WTC11 (cell line): ENCODE measurements around the gene TNS3. TPM values are rescaled to one million over a fixed set of nuclear protein-coding genes. Genes with fewer than 3 reads are reported as not detected.

Experiments
- ATAC-seq: fragments of 200-7000 bp; cut with Tn5 transposase; 2 replicates; pipeline ENCODE4 v1.10.0; 2021; ENCODE audit warnings: mild to moderate bottlenecking, moderate library complexity
- CTCF ChIA-PET: fragments of 300-600 bp; sonication (Branson Sonifier 250); formaldehyde crosslinking; loops from one replicate; lab custom pipeline; 2021; ENCODE audit warnings: antibody characterized with exemption; lab: Charles Lee
- POLR2A ChIA-PET: fragments of 350-600 bp; sonication (Branson Sonifier 250); formaldehyde crosslinking; loops from one replicate; lab custom pipeline; 2021; ENCODE audit warnings: antibody characterized with exemption; lab: Charles Lee
- DNase-seq: peaks from one replicate; pipeline ENCODE4 v3.0.0; 2021; ENCODE audit warnings: low spot score
- H3K27ac Mint-ChIP-seq: 2 replicates; pipeline ENCODE4 v1.8.0; 2021; ENCODE audit warnings: mixed read lengths
- H3K27me3 Mint-ChIP-seq: 2 replicates; pipeline ENCODE4 v1.8.0; 2021; ENCODE audit warnings: low read depth, mild to moderate bottlenecking, moderate library complexity, mixed read lengths
- H3K36me3 Mint-ChIP-seq: 2 replicates; pipeline ENCODE4 v1.8.0; 2021; ENCODE audit warnings: mixed read lengths
- H3K4me1 Mint-ChIP-seq: 2 replicates; pipeline ENCODE4 v1.8.0; 2022; ENCODE audit warnings: mixed read lengths
- H3K4me3 Mint-ChIP-seq: 2 replicates; pipeline ENCODE4 v1.8.0; 2021; ENCODE audit warnings: mild to moderate bottlenecking, moderate library complexity, mixed read lengths
- H3K9me3 Mint-ChIP-seq: 2 replicates; pipeline ENCODE4 v1.8.0; 2021; ENCODE audit warnings: mixed read lengths
- ATF1 ChIP-seq: sonication (generic); formaldehyde crosslinking; IDR thresholded peaks from 2 replicates; pipeline ENCODE4 v1.8.1; 2023; ENCODE audit warnings: mild to moderate bottlenecking, moderate library complexity, missing genetic modification reagents
- ATF3 ChIP-seq: sonication (generic); formaldehyde crosslinking; conservative IDR thresholded peaks from 2 replicates; pipeline ENCODE4 v1.8.1; 2022; ENCODE audit warnings: mild to moderate bottlenecking, missing genetic modification reagents
- CREB1 ChIP-seq: sonication (generic); formaldehyde crosslinking; IDR thresholded peaks from 2 replicates; pipeline ENCODE4 v1.8.0; 2023; ENCODE audit warnings: mild to moderate bottlenecking, missing genetic modification reagents
- E2F4 ChIP-seq: sonication (generic); formaldehyde crosslinking; IDR thresholded peaks from 2 replicates; pipeline ENCODE4 v1.8.1; 2022; ENCODE audit warnings: low read depth, mild to moderate bottlenecking, moderate library complexity, missing genetic modification reagents, borderline replicate concordance
- FOXP4 ChIP-seq: sonication (generic); formaldehyde crosslinking; IDR thresholded peaks from 2 replicates; pipeline ENCODE4 v1.8.0; 2022; ENCODE audit warnings: mild to moderate bottlenecking, missing genetic modification reagents
- GRHL2 ChIP-seq: fragments of 250-450 bp; sonication (Bioruptor Pico); IDR thresholded peaks from 2 replicates; pipeline ENCODE4 v1.8.0; 2022; ENCODE audit warnings: mild to moderate bottlenecking, moderate library complexity; ENCODE audit not compliant: insufficient replicate concordance, severe bottlenecking
- GTF2I ChIP-seq: fragments of 250-450 bp; sonication (Bioruptor Pico); conservative IDR thresholded peaks from 2 replicates; pipeline ENCODE4 v1.4.0; 2021; ENCODE audit warnings: mild to moderate bottlenecking
- HMGA2 ChIP-seq: fragments of 250-450 bp; sonication (Bioruptor Pico); IDR thresholded peaks from 2 replicates; pipeline ENCODE4 v1.4.0; 2021; ENCODE audit warnings: mild to moderate bottlenecking, moderate library complexity
- HMGXB4 ChIP-seq: sonication (generic); formaldehyde crosslinking; IDR thresholded peaks from 2 replicates; pipeline ENCODE4 v1.8.1; 2023; ENCODE audit warnings: mild to moderate bottlenecking, moderate library complexity, missing genetic modification reagents
- IRF1 ChIP-seq: sonication (generic); formaldehyde crosslinking; IDR thresholded peaks from 2 replicates; pipeline ENCODE4 v1.8.0; 2023; ENCODE audit warnings: missing genetic modification reagents
- JAZF1 ChIP-seq: fragments of 250-450 bp; sonication (Bioruptor Pico); IDR thresholded peaks from 2 replicates; pipeline ENCODE4 v1.9.0; 2021; ENCODE audit warnings: moderate library complexity, mild to moderate bottlenecking, inconsistent platforms
- NR2C2 ChIP-seq: sonication (generic); formaldehyde crosslinking; IDR thresholded peaks from 2 replicates; pipeline ENCODE4 v1.8.0; 2022; ENCODE audit warnings: mild to moderate bottlenecking, missing genetic modification reagents
- SMAD4 ChIP-seq: sonication (generic); formaldehyde crosslinking; IDR thresholded peaks from 2 replicates; pipeline ENCODE4 v1.8.0; 2022; ENCODE audit warnings: mild to moderate bottlenecking, missing genetic modification reagents
- SOX15 ChIP-seq: fragments of 250-450 bp; sonication (Bioruptor Pico); IDR thresholded peaks from 2 replicates; pipeline ENCODE4 v1.9.0; 2021; ENCODE audit warnings: mild to moderate bottlenecking
- TCF7 ChIP-seq: sonication (generic); formaldehyde crosslinking; IDR thresholded peaks from 2 replicates; pipeline ENCODE4 v1.8.0; 2022; ENCODE audit warnings: mild to moderate bottlenecking, low read depth, missing genetic modification reagents, moderate library complexity
- TP53 ChIP-seq: sonication (generic); formaldehyde crosslinking; IDR thresholded peaks from 2 replicates; pipeline ENCODE4 v1.8.1; 2023; ENCODE audit warnings: mild to moderate bottlenecking, missing genetic modification reagents
- USF1 ChIP-seq: sonication (generic); formaldehyde crosslinking; IDR thresholded peaks from 2 replicates; pipeline ENCODE4 v1.8.0; 2022; ENCODE audit warnings: mild to moderate bottlenecking, missing genetic modification reagents
- USF2 ChIP-seq: sonication (generic); formaldehyde crosslinking; IDR thresholded peaks from 2 replicates; pipeline ENCODE4 v1.8.1; 2023; ENCODE audit warnings: mild to moderate bottlenecking, missing genetic modification reagents, moderate library complexity
- ZMAT4 ChIP-seq: fragments of 250-450 bp; sonication (Bioruptor Pico); IDR thresholded peaks from 2 replicates; pipeline ENCODE4 v1.9.0; 2021; ENCODE audit warnings: mild to moderate bottlenecking
- ZNF232 ChIP-seq: sonication (generic); formaldehyde crosslinking; IDR thresholded peaks from 2 replicates; pipeline ENCODE4 v1.8.0; 2022; ENCODE audit warnings: mild to moderate bottlenecking, missing genetic modification reagents
- ZNF396 ChIP-seq: fragments of 250-450 bp; sonication (Bioruptor Pico); IDR thresholded peaks from 2 replicates; pipeline ENCODE4 v1.8.0; 2021; ENCODE audit warnings: mild to moderate bottlenecking, moderate library complexity, borderline replicate concordance
- ZNF671 ChIP-seq: fragments of 250-450 bp; sonication (Bioruptor Pico); IDR thresholded peaks from 2 replicates; pipeline ENCODE4 v1.8.0; 2021; ENCODE audit warnings: mild to moderate bottlenecking
- total RNA-seq: library from RNA; stranded (reverse); gene quantifications from 3 replicates; pipeline ENCODE4 v1.2.3, GENCODE V29; 2021

The TNS3 gene
- total RNA-seq, 1 experiment from 2014 or later: 37.7 TPM

- TF ChIP-seq IRF1 (CRISPR knock-in tag) (no peak), CREB1 (no peak), USF2 (CRISPR knock-in tag) (no peak), E2F4 (CRISPR knock-in tag) (no peak), ATF3 (CRISPR knock-in tag) (no peak), TP53 (CRISPR knock-in tag) (no peak), ZNF232 (CRISPR knock-in tag) (no peak), GTF2I (no peak), ZMAT4 (CRISPR knock-in tag) (no peak), TCF7 (CRISPR knock-in tag) (no peak), FOXP4 (CRISPR knock-in tag) (no peak), ATF1 (CRISPR knock-in tag) (no peak), GRHL2 (no peak), SMAD4 (CRISPR knock-in tag) (no peak), HMGA2 (CRISPR knock-in tag) (no peak)
- TF ChIP-seq, all 79 proteins: peak for 0
These were observed 13.4 kb downstream of the TNS3 start (continued) for GRCh38 chr7:47568547-47568946.

GRCh38 chr7:47568056-47568455 lies 13.9 kb downstream of the TNS3 start:
- TF ChIP-seq ATF1 (CRISPR knock-in tag) (no peak), JAZF1 (CRISPR knock-in tag) (no peak), TP53 (CRISPR knock-in tag) (no peak), HMGXB4 (CRISPR knock-in tag) (no peak), ZNF671 (CRISPR knock-in tag) (no peak), ZNF396 (CRISPR knock-in tag) (no peak), SOX15 (CRISPR knock-in tag) (no peak), NR2C2 (CRISPR knock-in tag) (no peak), USF1 (CRISPR knock-in tag) (no peak)
- no peak for DNase-seq
- H3K4me1 Mint-ChIP-seq: peaks cover 46% of the 10 kb centered on the region
- H3K27ac Mint-ChIP-seq: no peak overlapping the region
- CTCF ChIA-PET: interaction anchor here (0.7 kb wide), 1 partner anchor 132 kb away, joined by 3 read pairs; no protein-coding TSS in a partner anchor
- no peaks in the 10 kb centered on the region for H3K27me3 Mint-ChIP-seq
- no peak overlapping the region for H3K4me3 Mint-ChIP-seq
- POLR2A ChIA-PET: interaction anchor here (0.7 kb wide), 1 partner anchor 351 kb away, joined by 3 read pairs; no protein-coding TSS in a partner anchor
- no peak for ATAC-seq
- H3K9me3 Mint-ChIP-seq: no peaks in the 10 kb centered on the region
- H3K36me3 Mint-ChIP-seq: peaks cover 5% of the 10 kb centered on the region
